OCI-LY1 (cell line): ENCODE measurements around the gene LYPLA2.
"Not testable (repeated sequence)": the region's sequence is repeated elsewhere in the genome, so short reads cannot be mapped to it uniquely, and the experiment has no call there.

Experiments used
- H2AFZ ChIP-seq: fragments of 200-600 bp; sonication (generic), shearing (Covaris generic); 2 replicates; pipeline ENCODE4 v1.6.0; 2014; ENCODE audit warnings: antibody characterized with exemption, mild to moderate bottlenecking, low read length
- H3F3A ChIP-seq: fragments of 200-600 bp; sonication (generic), shearing (Covaris generic); 2 replicates; pipeline ENCODE4 v1.6.0; 2014; ENCODE audit warnings: mild to moderate bottlenecking, antibody characterized with exemption, low read length, moderate library complexity; ENCODE audit not compliant: insufficient read depth
- H3K27ac ChIP-seq: fragments of 200-600 bp; sonication (generic); 2 replicates; pipeline ENCODE4 v1.5.1; 2014; ENCODE audit warnings: low read length, mixed run types, mild to moderate bottlenecking, low read depth; ENCODE audit not compliant: poor library complexity, severe bottlenecking
- H3K27me3 ChIP-seq: fragments of 200-600 bp; sonication (generic); 2 replicates; pipeline ENCODE4 v1.6.0; 2014; ENCODE audit warnings: antibody characterized with exemption, mild to moderate bottlenecking, low read length, moderate library complexity; ENCODE audit not compliant: insufficient read depth
- H3K36me3 ChIP-seq: fragments of 200-600 bp; sonication (generic); 2 replicates; pipeline ENCODE4 v1.6.1; 2014; ENCODE audit warnings: mild to moderate bottlenecking, antibody characterized with exemption, low read length, moderate library complexity, mixed read lengths; ENCODE audit not compliant: insufficient read depth
- H3K4me1 ChIP-seq: fragments of 200-600 bp; sonication (generic); 2 replicates; pipeline ENCODE4 v1.5.1; 2014; ENCODE audit warnings: mild to moderate bottlenecking, low read length, moderate library complexity; ENCODE audit not compliant: insufficient read depth, severe bottlenecking
- H3K4me2 ChIP-seq: fragments of 200-600 bp; sonication (generic), shearing (Covaris generic); 2 replicates; pipeline ENCODE4 v1.6.1; 2014; ENCODE audit warnings: low read length
- H3K4me3 ChIP-seq: fragments of 200-600 bp; sonication (generic); 2 replicates; pipeline ENCODE4 v1.5.1; 2014; ENCODE audit warnings: low read length, low read depth, mild to moderate bottlenecking, mixed read lengths; ENCODE audit not compliant: poor library complexity, severe bottlenecking
- H3K79me2 ChIP-seq: fragments of 200-600 bp; shearing (Covaris generic); 2 replicates; pipeline ENCODE4 v1.6.1; 2016; ENCODE audit warnings: mixed run types, low read length, mixed read lengths; ENCODE audit not compliant: insufficient read depth
- H3K9ac ChIP-seq: fragments of 200-600 bp; sonication (generic), shearing (Covaris generic); 2 replicates; pipeline ENCODE4 v1.6.1; 2014; ENCODE audit warnings: mild to moderate bottlenecking, low read length, mixed read lengths
- H3K9me2 ChIP-seq: fragments of 200-600 bp; sonication (generic), shearing (Covaris generic); 2 replicates; pipeline ENCODE4 v1.6.1; 2014; ENCODE audit warnings: low read depth, mild to moderate bottlenecking, low read length, mixed read lengths
- H3K9me3 ChIP-seq: fragments of 200-600 bp; shearing (Covaris generic); 2 replicates; pipeline ENCODE4 v1.6.1; 2014; ENCODE audit warnings: low read length, mixed read lengths
- H4K20me1 ChIP-seq: fragments of 200-600 bp; sonication (generic), shearing (Covaris generic); 2 replicates; pipeline ENCODE4 v1.6.0; 2016; ENCODE audit warnings: mild to moderate bottlenecking, low read length; ENCODE audit not compliant: insufficient read depth
- EZH2 ChIP-seq: fragments of 200-600 bp; sonication (generic), shearing (Covaris generic); IDR thresholded peaks from 2 replicates; pipeline ENCODE4 v1.8.0; 2017; ENCODE audit warnings: borderline replicate concordance, mixed run types, mild to moderate bottlenecking, antibody characterized with exemption, low read length, moderate library complexity, mixed read lengths
- TF ChIP-seq, protein P1 (sequence below): fragments of 200-600 bp; sonication (generic), shearing (Covaris generic); IDR thresholded peaks from 2 replicates; pipeline ENCODE4 v1.5.1; 2017; ENCODE audit warnings: mild to moderate bottlenecking, antibody characterized with exemption, low read length, moderate library complexity, mixed read lengths

The LYPLA2 gene

DNA sequence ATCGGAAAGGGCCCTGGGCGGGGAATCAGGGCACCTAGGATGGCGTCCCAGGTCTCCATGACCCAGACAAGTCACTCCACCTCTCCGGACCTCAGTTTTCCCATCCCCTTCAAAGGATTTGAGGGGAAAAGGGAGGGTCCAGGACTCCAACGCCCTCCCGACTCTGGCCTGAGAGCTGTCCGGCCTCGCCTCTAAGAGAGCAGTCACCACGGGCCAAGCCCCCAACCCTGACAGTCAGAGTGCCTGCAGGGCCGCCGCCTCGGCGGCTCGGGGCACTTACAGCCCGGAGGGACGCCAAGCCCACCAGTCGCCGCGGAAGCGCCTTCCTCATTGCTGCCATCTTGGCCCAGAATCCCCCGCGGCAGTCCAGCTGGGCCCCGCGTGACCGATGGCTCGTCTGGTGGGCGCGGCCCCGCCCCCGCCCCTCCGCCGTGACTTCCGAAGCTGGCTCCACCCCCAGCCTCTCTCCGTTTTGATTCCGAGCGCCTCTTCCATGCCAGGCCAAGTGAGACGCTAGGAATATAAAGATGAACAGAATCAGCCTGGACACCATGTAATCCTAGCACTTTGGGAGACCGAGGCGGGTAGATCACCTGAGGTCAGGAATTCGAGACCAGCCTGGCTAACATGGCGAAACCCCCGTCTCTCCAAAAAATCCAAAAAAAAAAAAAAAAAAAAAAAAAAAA is 34.3 kb downstream of the LYPLA2 start, which contains the start of gene HMGCL:
TSS of gene HMGCL (minus strand) at position 354 of the 686 bp plus-strand sequence. CDS start at position 340, 14 bp downstream.
- H2AFZ ChIP-seq = no peak within 1 kb of the TSS

DNA sequence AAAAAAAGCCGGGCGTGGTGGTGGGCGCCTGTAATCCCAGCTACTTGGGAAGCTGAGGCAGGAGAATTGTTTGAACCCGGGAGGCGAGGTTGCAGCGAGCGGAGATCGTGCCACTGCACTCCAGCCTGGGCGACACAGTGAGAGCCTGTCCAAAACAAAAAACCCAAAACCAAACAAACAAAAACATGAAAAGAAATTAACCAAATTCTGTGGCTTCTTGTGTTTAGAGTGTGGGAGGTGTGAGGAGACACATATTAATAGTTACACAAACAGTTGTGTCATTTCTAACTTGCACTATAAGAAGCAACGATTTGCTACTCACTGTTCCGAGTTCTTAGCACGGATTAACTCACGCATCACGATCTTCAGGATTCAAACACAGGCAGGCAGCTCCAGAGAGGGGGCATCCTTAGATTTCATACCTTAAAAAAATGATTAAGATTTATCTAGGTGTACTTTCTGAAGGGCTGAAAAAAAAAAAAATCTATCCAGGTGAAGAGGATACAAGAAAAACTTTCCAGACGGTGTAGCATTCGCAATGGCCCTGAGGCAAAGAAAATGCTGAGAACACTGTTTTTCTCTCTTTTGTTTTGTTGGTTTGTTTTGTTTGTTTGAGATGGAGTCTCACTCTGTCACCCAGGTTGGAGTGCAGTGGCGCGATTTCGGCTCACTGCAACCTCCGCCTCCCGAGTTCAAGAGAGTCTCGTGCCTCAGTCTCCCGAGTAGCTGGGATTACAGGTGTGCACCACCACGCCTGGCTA is 35.0 kb downstream of the LYPLA2 start:
- Histone ChIP-seq H3K9ac (peak overlapping the region; percentile 93), H3K4me3 (peak overlapping the region; percentile 85), H3K27me3 (no peaks in the 10 kb centered on the region), H3K79me2 (no peaks in the 10 kb centered on the region), H3K36me3 (no peaks in the 10 kb centered on the region), H3K9me2 (no peaks in the 10 kb centered on the region), H3K4me1 (peaks cover 18% of the 10 kb centered on the region), H3K9me3 (no peaks in the 10 kb centered on the region), H2AFZ (no peak overlapping the region), H3F3A (peaks cover 7% of the 10 kb centered on the region; the same call in 1 of the 2 replicates), H4K20me1 (no peaks in the 10 kb centered on the region), H3K27ac (peak overlapping the region; percentile 10), H3K4me2 (peak overlapping the region; percentile 72)
- TF ChIP-seq, protein P1, sequence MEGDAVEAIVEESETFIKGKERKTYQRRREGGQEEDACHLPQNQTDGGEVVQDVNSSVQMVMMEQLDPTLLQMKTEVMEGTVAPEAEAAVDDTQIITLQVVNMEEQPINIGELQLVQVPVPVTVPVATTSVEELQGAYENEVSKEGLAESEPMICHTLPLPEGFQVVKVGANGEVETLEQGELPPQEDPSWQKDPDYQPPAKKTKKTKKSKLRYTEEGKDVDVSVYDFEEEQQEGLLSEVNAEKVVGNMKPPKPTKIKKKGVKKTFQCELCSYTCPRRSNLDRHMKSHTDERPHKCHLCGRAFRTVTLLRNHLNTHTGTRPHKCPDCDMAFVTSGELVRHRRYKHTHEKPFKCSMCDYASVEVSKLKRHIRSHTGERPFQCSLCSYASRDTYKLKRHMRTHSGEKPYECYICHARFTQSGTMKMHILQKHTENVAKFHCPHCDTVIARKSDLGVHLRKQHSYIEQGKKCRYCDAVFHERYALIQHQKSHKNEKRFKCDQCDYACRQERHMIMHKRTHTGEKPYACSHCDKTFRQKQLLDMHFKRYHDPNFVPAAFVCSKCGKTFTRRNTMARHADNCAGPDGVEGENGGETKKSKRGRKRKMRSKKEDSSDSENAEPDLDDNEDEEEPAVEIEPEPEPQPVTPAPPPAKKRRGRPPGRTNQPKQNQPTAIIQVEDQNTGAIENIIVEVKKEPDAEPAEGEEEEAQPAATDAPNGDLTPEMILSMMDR = no peak
- no peak for TF ChIP-seq EZH2

More for the DNA sequence above, 34.3 kb downstream of the LYPLA2 start, which contains the start of gene HMGCL:
- Histone ChIP-seq H3K4me3 (peak within 1 kb of the TSS; percentile 85), H4K20me1 (no peaks in the 10 kb centered on the region), H3K36me3 (no peaks in the 10 kb centered on the region), H3K4me2 (peak within 1 kb of the TSS; percentile 72), H3K9ac (peak within 1 kb of the TSS; percentile 93), H3K27me3 (no peaks in the 10 kb centered on the region), H3K9me3 (no peaks in the 10 kb centered on the region), H3F3A (peaks cover 7% of the 10 kb centered on the region; the same call in 1 of the 2 replicates), H3K79me2 (no peaks in the 10 kb centered on the region), H3K9me2 (no peaks in the 10 kb centered on the region), H3K4me1 (peaks cover 18% of the 10 kb centered on the region), H3K27ac (peak within 1 kb of the TSS; percentile 55)
- TF ChIP-seq, protein P1 = no peak
- TF ChIP-seq EZH2 = no peak

DNA sequence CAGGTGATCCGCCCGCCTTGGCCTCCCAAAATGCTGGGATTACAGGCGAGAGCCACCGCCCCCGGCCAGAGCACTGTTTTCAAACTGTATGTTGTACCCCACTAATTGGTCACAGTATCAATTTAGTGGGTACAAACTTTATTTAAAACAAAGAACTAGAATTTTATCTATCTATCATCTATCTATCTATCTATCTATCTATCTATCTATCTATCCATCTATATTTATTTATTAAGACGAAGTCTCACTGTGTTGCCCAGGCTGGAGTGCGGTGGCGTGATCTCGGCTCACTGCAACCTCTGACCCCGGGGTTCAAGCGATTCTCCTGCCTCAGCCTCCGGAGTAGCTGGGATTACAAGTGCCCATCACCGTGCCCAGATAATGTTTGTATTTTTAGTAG is 35.6 kb downstream of the LYPLA2 start:
- not testable (repeated sequence) for H2AFZ ChIP-seq, H3K27me3 ChIP-seq, H3K27ac ChIP-seq, H3F3A ChIP-seq, H3K79me2 ChIP-seq, H3K4me3 ChIP-seq, H3K9me3 ChIP-seq, H3K9me2 ChIP-seq, H3K9ac ChIP-seq, H3K4me2 ChIP-seq, H3K36me3 ChIP-seq, H4K20me1 ChIP-seq
- H3K4me1 ChIP-seq = peaks cover 18% of the 10 kb centered on the region
